DND-41 (cell line): ENCODE results near the gene XNDC1N.

Experiments
- EZH2 ChIP-seq: IDR thresholded peaks from 3 replicates; pipeline ENCODE4 v1.6.1; 2012; ENCODE audit warnings: borderline replicate concordance, low read depth, mild to moderate bottlenecking, moderate library complexity, low read length, inconsistent platforms; ENCODE audit not compliant: severe bottlenecking
- TF ChIP-seq, protein P1 (sequence below): IDR thresholded peaks from 2 replicates; pipeline ENCODE4 v1.5.1; 2012; ENCODE audit warnings: borderline replicate concordance, low read length, moderate library complexity, mild to moderate bottlenecking; ENCODE audit not compliant: poor library complexity, severe bottlenecking; ENCODE audit errors: extremely low read depth

DNA sequence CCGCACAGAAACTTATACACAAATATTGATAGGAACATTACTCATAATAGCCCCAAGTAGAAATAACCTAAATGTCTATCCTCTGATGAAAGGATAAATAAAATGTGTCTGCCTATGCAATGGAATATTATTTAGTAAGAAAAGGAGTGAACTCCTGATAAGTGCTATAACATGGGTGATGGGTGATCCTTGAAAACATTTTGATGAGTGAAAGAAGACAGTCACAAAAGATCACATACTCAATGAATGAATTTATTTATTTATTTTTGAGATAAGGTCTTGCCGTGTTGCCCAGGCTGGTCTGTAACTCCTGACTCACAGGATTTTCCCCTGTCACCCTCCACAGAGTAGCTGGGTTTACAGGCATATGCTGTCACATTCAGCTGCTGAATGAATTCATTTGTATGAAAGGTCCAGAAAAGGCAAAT is 17.8 kb upstream of the XNDC1N start:
- TF ChIP-seq, protein P1, sequence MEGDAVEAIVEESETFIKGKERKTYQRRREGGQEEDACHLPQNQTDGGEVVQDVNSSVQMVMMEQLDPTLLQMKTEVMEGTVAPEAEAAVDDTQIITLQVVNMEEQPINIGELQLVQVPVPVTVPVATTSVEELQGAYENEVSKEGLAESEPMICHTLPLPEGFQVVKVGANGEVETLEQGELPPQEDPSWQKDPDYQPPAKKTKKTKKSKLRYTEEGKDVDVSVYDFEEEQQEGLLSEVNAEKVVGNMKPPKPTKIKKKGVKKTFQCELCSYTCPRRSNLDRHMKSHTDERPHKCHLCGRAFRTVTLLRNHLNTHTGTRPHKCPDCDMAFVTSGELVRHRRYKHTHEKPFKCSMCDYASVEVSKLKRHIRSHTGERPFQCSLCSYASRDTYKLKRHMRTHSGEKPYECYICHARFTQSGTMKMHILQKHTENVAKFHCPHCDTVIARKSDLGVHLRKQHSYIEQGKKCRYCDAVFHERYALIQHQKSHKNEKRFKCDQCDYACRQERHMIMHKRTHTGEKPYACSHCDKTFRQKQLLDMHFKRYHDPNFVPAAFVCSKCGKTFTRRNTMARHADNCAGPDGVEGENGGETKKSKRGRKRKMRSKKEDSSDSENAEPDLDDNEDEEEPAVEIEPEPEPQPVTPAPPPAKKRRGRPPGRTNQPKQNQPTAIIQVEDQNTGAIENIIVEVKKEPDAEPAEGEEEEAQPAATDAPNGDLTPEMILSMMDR, result no peak
- TF ChIP-seq EZH2, result no peak
